K562 (cell line): ENCODE measurements around the gene C9orf50. TPM values are rescaled to one million over a fixed set of nuclear protein-coding genes. Genes with fewer than 3 reads are reported as not detected.

Experiments used
- ZBTB40 ChIP-seq, 2 experiments: fragments of 450-650 bp in 1 of 2; sonication (generic) in 1 of 2; formaldehyde crosslinking in 1 of 2; IDR thresholded peaks; 2 replicates each; pipeline versions ENCODE4 v1.7.1 to v1.9.0; 2016 to 2022; ENCODE audit warnings: inconsistent platforms in 1 of 2, mild to moderate bottlenecking in 1 of 2, missing genetic modification reagents in 1 of 2
- polyA plus RNA-seq, 8 experiments: library from polyadenylated mRNA; depleted of rRNA in 4 of 8; stranded (reverse) in 5 of 8; unstranded in 3 of 8; fragments of >200 nt; fragmentation: Nextera tagmentation in 2 of 8; fragmentation: Illumina TruSeq in 1 of 8; extraction: Ambion mirVana in 2 of 8; extraction: Trizol in 1 of 8; gene quantifications; 2 replicates each; pipeline versions ENCODE4 v1.2.1 to v1.2.3, GENCODE V29; 2011 to 2014; ENCODE audit warnings: inconsistent platforms in 1 of 8, missing spikeins in 1 of 8
- total RNA-seq, 7 experiments: library from RNA; depleted of rRNA in 6 of 7; stranded (reverse); fragments of >200 nt in 6 of 7; fragmentation: Illumina TruSeq in 2 of 7; extraction: Trizol in 2 of 7; gene quantifications; 2 replicates each; pipeline versions ENCODE4 v1.2.1 to v1.2.3, GENCODE V29; 2011 to 2021; ENCODE audit warnings: low replicate concordance in 1 of 7

C9orf50 gene
- total and polyA plus RNA-seq, 9 of the 15 experiments (the other 6 are each of a cell fraction or from before 2014, with no cell fraction given) = not detected

GRCh38 chr9:129626625-129627284, 5.9 kb upstream of the C9orf50 start (continued):
- TF ChIP-seq ZBTB40 (IDR thresholded peaks at IDR 0.05) (peak; percentile 40), ZBTB40 (CRISPR knock-in tag; IDR thresholded peaks at IDR 0.05) (no peak)
